ENCODE measurements around the gene UBXN1.

UBXN1 gene

DNA sequence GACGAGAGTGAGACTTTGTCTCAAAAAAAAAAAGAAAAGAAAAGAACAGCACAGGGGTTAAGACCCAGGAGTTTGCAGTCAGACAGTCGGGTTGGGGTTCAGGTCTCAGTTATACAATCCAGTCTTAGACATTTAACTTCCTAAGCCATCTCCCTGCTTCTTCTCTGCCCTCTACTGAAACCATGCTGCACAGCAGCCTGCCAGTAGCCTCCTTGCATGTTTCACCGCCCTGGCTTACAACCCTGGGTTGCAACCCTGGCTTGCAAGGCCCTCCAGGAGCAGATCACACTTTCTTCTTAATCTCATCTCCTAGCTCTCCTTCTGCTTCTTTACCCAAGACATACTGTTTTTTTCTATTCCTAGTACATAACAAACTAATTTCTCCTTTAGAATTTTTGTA, 51.2 kb downstream of the UBXN1 start:
- no peak for DNase-seq

All from stimulated activated CD4-positive, alpha-beta T cell treated with anti-CD3 and anti-CD28 coated beads, Interleukin-4, amount 100 ng/mL, for 24 hours (primary cell).